HT1080 (cell line): ENCODE measurements around the gene TMEM247. TPM values are rescaled to one million over a fixed set of nuclear protein-coding genes. Genes with fewer than 3 reads are reported as not detected.

ENCODE experiments used
- DNase-seq: peaks from one replicate; pipeline ENCODE4 v3.0.0-alpha.2; 2015; ENCODE audit warnings: low read depth
- total RNA-seq: library from RNA; depleted of rRNA; stranded (reverse); fragments of >200 nt; shearing (Covaris generic); gene quantifications from 2 replicates; pipeline ENCODE4 v1.2.3, GENCODE V29; 2014

TMEM247 gene
- total RNA-seq, 1 experiment from 2014 or later: not detected

DNA sequence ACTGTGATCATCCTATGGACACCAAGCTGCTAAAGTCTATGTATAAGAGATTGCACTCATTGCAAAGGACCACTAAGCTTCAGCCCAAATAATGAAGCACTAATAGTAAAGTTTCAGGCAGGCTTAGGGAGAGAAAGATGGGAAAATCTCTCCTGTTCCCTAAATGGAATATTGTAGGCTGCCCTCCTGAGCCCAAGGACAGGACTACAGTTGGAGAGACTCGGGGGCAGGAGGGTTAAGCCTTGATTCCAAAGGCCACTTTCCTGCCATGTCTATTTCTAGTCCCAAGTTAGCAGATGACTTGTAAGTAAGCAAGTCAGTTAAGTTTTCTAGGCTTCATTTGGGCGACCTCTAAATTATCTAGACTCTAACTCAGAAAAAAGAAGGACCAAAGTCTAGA, 9.0 kb downstream of the TMEM247 start:
- DNase-seq: no peak

DNA sequence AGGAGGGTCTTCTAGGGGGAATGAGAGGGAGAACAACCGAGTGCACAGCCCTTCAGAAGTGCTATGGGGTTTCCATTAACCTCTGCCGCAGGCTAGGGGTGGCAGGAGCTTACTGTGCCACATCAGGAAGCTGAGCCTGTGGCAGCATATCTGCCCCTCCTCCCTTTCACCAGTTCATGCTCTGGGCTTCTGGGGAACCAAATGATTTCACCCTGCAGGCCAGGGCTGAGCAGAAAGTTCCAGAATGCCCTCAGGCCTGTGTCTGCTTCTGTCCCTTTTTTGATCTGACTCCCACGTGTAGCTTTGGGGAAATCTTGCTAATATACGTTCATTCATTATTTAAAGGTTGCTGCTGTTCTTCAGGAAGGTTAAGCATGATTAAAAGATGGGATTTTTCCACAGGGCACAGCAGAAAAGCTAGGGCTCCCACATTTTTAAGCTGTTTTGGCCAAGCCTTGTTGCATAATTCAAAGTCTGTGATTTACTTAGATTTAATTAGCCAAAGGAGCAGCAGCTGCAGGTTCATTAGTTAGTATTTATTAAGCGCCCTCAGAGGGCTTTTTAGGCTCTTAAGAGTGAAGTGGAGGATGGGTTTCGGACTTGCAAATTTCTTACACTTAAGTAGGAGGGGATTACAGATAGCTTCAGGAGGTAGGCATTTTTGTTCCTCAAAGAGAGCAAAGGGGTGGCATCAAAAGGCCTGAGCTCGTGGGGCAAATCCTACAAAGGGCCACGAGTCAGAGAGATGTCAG, 10.2 kb downstream of the TMEM247 start:
- no peak for DNase-seq

DNA sequence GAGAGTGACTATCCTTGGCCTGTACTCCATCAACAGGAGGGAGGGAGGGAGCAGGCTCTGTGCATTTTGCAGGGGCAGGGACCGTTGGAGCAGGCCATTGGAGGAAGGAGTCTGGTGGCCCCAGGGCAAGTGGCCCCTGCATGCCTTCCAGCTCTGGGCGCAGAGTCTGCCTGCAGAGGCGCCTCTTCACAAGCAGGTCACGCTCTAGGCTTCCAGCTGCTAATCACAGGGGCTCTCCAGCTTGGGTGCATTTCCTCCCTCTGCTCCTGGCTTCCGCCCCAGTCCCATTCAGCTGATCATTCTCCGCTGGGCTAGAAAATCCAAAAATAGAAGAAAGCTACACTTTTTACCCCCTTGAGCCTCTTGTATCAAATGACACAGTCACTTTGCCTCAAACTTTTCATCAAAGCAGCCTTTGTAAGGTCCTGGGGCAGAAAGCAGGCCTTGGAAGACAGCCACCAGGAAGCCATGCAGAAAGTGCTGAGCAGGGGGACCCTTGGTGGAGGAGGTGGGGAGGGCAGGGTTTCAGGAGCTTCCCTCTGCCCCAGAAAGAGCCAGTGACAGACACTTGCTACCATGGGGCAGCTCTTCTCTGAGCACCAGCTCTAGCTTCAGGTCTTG, 11.3 kb downstream of the TMEM247 start:
- peak; percentile 15 for DNase-seq

DNA sequence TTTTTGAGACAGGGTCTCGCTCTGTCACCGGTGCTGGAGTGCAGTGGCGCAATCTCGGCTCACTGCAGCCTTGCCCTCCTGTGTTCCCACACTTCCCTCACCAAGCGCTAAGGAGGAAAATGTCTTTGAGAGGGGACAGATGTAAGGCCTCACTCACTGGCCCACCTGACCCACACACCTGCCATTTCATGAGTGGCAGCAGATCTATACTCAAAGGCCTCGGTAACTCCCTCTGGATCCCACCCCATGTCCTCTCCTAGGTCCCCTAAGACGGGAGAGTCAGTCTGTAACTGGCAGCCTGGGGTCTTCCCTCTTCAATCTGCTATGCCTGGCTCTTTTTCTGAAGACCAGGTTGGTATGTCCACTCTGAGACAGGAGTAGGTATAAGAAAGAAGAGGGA, 12.9 kb downstream of the TMEM247 start:
- DNase-seq: no peak

DNA sequence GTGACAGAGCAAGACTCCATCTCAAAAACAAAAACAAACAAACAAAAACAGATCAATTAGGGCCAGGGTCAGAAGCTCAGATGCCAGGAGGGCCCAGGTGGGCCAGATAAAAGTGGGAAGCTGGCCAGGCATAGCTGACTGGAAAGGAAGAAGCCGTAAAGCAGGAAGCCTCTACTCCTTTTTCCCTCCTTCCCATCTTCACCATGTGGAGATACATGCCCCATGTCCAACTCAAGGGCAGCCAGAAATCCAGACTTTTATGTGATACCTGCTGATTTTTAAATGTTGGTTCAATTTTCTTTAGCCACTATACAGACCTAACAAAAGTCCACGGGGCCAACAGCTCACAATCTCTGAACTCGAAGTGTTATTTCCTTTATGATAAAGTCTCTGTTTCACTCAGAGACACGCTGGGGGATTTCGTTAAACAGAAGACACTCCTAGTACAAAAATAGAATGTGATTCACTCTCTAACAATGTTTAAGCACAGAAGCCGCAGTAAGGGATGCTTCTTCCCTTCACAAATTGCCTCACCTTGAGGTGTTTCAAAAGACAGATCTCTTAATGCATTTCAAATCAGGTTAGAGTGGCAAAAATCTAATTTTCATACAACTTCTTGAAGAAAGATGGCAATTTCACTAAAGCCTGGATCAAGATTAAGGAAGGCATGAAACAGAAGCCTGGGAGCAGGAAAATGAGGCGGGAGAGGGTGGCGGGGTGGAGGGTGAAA, 14.0 kb downstream of the TMEM247 start:
- DNase-seq: peak; percentile 71

DNA sequence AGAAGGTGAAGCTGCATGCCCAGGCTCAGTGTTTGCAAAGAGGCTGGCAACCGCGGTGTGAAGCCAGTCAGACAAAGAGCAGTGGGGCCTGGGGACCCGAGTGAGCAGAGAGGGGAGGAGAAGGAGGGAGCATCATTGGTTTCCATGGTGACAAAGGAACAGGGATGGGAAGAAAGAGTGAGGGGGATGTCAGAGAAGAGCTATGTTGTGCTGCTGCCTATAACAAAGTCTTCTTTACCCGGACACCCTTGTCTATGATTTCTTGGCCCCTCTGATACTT, 14.5 kb downstream of the TMEM247 start:
- DNase-seq: no peak

DNA sequence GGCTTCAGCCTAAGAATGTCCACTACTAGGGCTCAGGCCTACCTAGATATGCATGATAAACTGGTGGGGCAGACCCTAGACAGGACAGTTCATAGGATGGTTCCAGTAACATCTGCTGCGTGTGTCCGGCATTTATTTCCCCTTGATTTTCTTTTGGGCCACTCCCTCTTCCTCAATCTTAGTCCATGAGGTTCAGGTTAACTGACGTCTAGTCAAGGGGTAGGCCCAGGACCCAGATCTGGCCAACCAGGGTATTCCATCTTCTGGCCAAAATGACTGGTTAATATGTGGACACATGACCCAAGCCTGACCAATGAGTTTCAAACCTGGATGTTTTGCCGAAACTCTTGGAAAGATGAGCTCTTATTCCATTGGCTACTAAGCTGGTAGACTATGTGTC, 15.2 kb downstream of the TMEM247 start:
- DNase-seq: no peak

DNA sequence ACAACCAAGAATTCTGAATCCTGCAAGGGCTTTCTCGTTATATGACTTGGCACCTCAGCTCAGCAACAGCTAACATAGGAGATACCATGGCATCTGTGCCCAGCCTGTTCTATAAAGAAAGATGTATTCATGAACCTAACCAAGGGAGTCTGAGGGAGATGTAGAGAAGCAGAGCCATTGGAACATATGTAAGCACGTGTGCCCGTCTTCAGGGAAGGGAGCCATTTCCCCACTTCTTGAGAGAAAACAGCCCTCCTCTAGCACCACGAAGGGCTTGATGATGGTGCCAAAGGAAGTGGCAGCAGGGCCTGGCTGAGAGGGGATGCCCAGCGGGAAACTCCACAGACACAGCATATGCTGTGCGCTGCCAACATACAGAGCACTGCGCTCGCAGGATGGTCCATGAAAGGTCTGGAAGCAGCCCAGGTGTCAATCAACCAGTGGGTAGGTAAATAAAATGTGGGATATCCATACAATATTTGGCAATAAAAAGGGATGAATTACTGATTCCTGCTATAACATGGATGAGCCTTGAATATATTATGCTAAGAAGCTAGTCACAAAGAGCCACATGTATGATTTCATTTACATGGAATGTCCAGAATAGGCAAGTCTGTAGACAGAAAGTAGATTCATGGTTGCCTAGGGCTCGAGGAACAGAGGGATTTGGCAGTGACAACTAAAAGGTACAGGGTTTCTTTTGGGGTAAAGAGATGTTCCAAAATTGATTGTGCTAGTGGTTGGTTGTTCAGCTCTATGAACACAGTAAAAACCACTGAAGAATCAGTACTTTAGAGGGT, 16.1 kb downstream of the TMEM247 start:
- DNase-seq: no peak

DNA sequence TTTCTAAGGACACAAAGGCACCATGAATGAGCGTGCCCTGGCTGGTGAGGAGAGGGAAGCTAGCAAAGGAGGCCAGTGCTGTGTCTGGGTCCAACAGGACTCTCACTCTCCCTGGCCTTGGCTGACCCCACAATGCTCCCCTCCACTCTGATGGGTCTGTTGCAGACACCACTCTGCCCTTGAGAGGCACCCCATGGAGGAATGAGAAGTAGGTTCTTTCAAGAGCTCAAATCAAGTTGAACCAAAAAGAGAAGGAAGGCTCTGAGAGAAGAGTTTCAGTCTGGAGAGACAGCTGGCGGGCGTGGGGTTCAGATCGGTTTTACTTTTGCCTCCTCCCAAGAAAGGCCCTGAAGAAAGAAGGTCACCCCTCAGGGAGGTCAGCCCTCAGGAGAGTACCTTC, 18.4 kb downstream of the TMEM247 start:
- no peak for DNase-seq

DNA sequence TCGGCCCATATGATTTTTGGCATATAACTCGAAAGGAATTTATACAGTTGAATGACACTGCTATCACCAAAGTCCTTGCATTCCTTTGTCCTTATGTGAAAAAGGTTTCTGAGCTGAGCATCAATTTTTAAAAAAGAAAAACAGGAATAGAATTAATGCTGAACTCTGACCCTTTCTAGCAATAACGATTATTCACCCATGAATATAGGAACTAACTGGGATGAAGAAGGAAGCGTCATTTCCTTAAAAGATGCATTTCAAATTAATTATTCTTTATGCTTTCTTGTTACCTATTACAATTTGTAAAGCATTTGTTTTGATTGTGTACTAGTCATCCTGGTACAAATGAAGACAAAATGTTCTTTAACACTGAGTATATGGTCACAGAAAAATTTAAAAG, 19.3 kb downstream of the TMEM247 start:
- no peak for DNase-seq

DNA sequence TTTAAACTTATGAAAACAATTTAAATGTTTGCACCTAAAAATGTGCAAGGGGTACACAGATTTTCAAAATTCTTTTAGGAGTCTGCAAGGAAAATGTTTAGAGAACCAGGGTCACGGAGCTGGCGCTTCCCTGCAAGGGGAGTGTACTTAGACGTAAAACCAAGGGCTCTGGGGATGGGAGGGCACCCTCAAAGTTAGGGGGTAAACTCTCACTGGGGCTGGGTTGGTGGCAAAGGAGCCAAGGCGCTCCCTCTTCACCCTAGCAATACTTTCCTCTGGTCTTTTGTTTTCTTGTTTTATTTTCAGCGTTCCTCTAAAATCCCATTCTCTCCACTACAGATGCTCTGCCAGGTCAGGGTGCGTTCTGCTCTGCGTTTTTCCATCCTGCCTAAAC, 20.0 kb downstream of the TMEM247 start:
- no peak for DNase-seq

DNA sequence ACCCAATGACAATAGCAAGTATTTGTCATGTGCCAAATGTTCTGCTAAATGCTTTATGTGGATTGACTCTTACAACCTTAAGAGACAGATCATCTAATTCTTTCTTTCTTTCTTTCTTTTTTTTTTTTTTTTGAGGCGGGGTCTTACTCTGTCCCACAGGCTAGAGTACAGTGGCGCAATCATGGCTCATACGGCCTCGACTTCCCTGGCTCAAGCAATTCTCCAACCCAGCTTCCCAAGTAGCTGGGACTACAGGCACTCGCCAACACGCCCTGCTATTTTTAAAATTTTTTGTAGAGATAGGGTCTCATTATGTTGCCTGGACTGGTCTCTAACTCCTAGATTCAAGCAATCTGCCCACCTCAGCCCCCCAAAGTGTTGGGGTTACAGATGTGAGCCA, 21.4 kb downstream of the TMEM247 start:
- no peak for DNase-seq

DNA sequence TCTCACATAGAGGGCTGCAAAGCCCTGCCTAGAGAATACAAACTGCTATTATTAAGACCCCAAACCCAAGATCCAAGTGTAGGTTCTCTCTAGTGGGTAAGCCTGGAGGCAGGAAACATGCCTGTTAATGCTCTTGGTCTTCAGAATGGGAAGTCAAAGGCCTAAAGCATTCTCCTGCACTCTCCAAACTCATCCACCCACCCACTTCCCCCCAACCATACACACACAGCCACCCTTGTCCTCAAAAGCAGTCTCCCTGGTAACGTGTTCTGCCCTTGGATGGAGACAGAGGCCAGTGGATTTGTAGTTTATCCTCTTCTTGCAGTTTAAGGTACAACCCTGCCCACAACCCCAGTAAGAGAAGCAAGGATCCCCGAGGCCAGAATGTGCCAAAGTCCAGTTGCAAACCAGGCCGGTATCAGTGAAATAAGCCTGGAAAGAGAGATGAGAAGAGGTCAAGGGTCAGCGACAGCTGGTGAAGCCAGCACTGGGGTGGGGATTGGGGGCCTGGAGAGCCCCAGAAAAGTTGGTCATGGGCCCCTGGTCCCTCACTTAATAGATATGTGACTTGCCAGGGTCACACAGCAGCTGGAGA, 23.0 kb downstream of the TMEM247 start:
- DNase-seq: no peak

DNA sequence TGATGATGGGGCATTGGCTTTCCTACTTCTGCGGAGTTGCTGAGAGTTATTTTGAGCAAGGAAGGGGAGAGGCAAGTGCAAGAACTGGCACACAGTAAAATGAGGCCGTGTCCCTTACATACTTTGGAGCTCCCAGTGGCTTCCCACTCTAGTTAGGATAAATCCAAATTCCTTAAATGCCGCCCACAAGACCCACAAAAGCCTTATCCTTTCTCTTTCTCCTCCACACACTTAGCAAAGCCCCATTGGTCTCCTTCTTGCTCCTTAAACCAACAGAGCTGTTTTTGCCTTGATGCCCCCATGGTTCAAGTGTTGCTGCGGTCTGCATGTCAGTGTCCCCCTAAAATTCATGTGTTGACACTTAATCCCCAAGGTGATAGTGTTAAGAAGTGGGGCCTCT, 24.3 kb downstream of the TMEM247 start:
- no peak for DNase-seq

DNA sequence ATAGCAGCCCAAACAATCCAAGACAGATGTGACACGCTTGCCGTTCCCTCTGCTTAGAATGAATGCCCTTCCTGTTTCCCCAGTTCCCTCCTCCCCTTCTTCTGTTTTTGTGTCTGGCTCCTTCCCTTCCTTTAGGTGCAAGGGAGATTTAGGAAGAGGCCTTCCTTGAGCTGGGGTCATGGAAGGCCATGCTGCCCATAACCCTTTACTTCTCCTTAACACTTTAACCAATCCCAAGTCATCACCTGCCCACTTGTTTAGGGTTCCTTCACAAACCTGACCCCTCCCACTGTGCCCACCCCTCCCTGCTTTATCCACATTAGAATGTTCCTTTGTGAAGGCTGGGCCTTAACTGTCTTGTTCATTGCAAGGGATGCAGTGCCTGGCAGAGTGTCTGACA, 24.9 kb downstream of the TMEM247 start:
- no peak for DNase-seq

DNA sequence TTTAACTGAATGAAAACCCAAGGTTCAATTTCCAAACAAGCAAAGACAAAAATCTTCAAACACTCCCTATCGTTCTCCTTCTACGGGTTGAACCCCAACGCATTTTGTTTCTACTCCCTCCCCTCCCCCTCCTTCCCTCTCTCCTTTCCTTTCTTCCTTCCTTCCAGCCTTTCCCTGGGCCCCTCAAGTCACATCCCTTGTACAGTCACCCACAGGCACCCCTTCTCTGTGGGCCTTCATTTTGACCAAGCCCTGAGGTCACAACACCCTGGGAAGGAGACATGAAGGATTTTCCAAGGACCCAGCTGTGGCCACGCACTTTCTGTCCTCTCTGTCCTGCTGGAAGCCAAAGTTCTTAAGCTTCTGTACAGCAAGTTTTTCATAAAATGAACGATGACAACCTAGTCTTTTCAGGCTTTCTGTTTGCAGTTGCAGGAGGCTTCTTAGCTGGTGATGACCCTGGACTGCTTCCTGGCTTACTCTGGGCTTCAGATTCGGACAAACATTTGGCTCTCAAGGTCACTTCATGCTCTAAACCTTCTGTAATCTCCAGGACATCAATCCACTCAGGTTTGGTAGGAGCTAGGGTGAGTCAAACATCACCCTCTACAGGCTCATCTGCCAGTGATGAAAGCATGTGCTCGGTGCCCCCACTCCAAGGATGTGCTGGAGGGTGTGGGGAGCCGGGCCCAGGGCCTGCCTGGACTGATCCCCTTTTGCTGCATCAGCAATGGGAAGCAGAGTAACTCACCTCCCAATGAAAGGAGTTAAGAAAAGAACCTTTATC, 25.5 kb downstream of the TMEM247 start:
- DNase-seq: no peak

DNA sequence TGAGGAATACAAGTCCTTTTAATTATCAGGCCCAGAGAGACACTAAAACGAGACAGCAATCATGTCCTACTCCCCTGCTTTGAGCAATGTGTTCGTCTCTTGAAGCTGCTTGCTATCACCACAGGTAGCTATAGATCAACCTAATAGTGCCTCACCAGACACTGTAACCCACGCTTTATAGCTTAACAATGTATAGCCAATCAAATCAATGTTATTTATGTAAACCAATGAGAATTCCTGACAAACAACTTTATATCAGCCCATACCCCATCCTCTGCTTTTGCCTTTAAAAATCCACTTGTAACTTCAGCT, 26.1 kb downstream of the TMEM247 start:
- no peak for DNase-seq

DNA sequence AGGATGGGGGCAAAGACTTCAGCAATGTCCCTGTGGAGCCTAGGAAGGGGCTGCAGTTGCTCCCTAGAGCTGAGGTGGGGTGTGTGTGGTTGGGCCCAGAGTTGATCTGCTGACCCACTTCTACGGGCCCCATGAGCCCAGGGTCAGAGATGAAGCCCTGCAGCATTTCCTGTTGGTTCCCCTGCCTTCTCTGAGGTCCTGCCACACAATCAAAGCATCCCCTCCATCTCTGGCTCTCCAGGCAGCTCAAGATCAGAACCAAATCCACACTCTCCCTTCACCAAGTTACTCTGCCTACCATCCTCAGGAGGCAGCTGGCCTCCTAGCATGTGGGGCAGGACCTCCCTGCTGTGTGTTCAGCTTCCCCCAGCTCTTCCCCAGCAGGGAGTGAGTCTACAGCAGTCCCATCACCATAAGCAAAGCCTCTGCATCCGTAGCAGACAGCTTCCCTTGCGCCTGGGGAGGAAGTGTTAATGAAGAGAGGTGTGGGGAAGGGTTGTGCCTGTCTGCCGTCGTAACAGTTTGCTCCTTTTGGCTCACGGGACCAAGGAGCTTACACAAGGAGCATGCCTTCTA, 26.9 kb downstream of the TMEM247 start:
- no peak for DNase-seq

DNA sequence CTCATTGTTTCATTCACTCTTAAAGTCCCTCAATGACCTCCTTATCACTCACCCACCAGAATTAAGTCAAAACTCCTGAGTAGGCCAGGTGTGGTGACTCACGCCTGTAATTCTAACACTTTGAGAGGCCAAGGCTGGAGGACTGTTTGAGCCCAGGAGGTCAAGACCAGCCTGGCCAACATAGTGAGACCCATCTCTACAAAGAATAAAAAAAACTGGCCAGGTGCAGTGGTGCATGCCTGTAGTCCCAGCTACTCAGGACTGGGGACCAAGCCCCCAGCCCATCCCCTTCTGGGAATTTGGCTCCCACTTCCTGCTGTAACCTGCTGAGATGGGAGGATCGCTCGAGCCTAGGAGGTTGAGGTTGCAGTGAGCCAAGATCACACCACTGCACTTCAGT, 28.9 kb downstream of the TMEM247 start:
- no peak for DNase-seq

DNA sequence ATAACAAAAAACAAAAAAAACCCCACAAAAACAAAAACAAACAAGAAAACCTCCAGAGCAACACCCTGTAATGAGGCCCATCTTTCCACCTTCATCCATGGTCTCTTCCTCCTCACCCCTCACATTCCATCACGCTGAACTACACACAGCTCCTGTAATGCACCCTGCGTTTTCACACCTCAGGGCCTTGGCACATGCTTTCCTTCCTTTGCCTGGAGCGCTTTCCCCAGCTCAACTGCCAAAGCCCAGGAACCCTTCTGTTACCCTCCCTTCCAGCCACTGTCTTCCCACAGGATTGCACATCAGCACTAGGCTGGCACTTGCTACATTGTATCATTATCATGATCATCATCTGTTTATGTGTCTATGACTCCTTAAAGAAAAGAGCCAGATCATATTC, 29.4 kb downstream of the TMEM247 start:
- DNase-seq: no peak

DNA sequence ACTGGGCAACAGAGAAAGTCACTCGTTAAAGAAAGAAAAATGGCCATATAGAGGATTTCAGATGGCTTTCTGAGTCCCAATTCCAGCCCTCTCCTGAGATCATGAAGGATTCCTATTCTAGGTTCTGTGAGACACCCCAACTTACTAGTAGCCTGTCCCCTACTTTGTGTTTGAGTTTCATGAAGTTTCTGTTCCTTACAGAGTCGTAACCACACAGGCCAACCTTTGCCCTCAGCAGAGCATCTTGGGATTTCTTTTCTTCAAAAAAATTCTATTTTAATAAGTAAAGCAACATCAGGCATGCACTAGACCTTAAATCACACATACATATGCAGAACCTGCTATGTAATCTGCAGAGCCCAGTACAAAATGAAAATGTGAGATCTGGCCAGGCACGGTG, 30.4 kb downstream of the TMEM247 start:
- DNase-seq: no peak
